ENCODE results near the gene THRB.

The THRB gene

DNA sequence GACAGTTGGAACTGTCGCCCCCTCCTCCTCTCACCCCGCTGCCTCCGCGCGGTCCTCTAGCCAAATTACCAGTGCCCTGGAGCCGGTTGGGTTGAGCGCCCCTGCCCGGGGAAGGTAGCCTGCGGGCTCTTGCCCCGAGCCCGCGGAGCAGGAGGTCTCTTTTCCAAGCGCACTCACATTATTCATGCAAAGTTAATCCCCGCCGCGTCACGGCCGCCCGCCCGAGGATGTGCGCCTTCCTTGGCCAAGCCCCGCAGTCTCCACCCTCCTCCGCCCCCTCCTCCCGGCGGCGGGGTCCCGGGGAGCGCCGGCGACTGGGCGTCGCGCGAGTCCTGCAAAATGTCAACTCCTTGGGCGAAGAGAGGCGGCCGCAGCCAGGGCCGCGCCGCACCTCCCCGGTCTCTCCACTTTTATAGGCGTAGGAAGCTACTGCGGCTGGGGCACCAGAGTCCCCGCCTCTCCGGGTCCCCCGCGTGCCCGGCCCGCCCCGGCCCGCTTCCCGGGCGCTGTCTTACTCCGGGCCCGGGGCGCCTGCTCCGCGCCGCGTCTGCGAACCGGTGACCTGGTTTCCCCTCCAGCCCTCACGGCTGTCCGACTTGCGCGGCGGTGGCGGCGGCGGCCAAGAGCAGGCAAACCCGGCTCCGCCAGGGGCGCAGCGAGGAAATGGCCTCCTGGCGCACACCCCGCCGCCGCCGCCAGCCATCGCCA, at the start of gene THRB:
Gene THRB (minus strand): TSS at position 233 of the 708 bp plus-strand sequence.
- peak; percentile 24 for DNase-seq

DNA sequence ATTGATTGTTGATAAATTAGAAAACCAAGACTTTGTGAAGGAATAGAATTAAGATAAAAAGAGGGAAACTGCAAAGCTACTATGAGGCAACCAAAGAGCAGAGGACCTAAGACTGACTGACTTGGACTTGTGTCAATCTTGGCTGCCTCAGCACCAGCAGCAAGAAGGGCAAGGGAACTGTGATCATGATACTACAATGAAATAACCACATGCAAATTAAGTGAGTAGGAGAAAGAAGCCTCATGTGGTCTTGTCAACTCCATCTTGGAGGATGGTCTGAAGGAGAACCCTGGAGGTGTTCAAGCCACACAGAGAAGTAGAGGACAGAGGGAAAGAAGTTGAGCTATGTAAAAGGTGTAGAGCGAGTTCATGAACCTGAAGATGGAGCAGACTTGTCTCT, 47.3 kb upstream of the THRB start:
- no peak for DNase-seq

DNA sequence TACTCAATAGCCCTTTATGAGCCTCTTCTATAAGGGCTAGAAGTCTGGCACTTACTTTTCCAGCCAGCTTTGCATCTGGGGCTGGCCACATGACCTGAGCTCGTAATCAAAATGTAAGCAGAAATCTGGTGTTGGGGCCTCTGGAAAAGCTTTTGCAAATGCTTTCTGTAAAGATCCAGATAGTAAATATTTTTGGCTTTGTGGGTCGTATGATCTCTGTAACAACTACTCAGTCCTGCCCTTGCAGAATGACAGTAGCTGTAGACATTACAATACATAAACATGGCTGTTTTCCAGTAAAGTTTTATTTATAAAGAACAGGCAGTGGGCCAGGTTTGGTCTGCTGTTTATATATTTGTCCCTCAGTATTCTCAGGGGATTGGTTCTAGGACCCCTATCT, 46.2 kb upstream of the THRB start:
- DNase-seq, result no peak

DNA sequence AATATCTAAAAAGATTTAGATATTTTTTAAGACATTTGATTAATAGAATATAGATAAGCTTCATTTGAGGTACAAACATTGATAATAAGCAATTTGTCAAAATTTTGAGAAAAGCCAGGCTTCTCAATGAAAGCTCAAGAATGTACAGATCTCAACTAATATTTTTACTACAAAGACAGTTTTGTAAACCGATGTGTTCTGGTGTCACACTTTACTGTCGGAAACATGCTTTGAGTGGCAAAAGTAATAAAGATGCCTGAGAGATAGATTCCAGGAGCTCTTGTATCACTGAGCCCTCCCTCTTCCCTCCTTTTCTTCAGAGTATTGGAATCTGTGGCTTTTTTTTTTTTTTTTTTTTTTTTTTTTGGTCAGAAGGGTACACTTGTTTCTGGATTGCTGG, 45.0 kb upstream of the THRB start:
- no peak for DNase-seq

DNA sequence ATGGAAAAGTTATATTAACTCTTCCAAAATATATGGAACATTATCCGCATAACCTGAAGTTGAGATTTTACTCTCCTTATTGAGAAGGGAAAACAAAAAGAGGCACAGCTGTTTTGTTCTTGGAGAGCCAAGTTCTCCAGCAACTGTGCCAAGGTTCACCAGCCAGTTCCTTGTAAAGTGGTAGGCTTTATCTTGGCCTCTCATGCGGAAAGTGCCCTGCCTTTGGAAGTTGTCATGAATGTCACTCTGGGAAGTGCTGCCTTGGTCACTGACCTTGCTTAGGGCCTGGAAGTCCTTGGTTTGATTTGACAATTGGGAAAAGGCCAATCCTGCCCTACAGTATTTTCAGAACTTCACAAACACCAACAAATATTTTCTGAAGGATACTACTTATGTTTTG, 44.2 kb upstream of the THRB start:
- no peak for DNase-seq

DNA sequence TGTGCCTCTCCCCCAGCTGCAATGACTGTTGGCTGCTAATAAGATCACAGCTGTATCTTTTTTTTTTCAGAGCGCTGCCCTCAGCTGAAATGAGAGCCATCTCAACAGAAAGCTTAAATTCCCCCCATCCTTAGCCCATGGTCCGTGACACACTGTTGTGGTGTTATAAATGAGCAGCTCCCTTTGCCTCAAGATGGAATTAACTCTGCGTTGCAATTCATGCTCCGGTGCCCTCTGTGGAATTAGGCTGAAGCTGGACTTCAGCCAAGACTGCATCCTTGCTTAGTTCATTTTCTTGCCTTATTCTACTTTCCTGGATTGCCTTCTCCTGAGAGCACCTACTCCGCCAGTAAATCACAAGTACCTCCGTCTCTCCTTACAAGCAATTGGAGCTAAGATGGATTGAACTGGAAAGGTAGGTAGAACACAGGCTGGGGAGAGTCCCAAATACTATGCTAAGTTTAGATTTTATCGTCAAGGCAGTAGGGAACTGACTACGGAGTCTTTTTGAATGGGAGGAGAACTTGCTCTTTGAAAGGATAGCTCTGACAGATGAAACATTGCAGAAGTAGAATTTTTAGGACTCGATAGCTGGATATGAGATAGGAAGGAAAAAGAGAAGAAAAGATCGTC, 39.0 kb upstream of the THRB start:
- DNase-seq, result no peak

DNA sequence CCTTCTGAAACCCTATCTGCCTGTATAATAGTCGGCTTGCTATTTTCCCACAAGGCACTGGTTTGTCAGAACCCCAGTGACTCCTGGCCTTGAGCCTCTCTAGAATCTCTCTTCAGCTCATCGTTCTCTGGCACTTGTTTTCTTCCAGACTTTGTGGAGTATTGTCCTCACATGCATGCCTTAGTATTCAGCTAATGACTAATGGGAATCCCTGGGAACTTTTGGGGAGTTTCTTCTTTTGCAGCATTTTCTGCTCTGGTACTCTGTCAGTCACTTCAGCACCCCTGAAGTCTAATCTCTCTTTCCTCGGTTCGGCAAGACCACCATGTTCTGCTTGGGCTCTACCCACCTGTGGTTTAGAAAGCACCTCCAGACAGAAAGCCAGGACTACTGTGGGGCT, 35.8 kb upstream of the THRB start:
- no peak for DNase-seq

DNA sequence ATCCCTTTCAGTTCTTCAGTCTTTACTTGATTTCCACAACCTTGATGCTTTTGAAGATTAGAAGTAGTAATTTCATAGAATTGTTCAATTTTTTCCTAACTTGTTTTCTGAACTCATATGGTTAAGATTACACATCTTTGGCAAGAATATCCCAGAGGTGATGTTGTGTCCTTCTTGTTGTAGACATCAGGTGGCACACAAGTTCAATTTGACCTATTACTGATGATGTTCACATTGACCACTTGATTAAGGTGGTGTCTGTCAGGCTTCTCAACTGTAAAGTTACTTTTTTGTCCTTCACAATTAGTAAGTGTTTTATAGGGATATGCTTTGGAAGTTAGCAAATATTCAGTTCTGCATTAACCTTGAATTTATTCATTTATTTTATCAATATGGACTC, 34.6 kb upstream of the THRB start:
- no peak for DNase-seq

DNA sequence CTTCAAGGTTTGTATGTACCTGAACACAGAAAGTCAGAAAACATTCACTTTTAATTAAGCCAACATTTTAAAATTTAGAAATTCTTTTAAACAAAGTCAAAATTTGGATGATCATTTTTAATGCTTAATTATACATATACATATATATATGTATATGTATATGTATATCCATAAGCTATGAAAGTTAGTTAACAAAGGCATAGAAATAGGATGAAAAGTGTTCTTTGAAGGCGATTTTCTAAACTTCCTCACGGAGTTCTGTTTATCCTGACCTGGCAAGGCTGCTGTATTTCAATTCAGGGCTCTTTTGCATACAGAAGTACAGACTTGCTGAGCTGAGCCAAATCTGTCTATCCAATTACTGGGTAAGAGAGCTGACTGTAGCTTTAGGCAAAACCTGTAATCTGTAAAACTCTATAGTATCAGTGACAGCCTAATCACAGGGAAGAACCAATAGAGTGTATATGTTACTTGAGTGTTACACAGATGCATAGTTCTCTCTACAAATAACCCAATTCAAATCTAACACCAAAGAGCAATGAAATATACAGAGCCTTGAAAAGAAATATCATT, 32.1 kb upstream of the THRB start:
- no peak for DNase-seq

DNA sequence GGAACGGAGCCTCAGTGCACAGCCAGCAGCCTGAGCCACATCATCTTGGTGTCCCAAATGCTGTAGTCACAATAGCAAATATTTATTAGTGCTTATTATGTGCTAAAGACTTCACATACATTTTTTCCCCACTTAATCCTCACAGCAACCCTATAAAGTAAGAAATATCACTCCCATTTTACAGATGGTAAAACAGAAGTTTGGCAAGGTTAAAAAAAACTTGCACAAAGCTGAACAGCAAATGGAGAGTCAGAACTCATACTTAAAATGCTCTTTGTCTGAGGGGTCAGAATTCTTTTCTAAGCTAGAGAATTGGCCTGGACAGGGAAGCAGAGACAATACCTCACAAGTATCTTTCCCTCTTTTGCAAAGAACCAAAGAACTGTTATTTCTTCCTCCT, 30.9 kb upstream of the THRB start:
- no peak for DNase-seq

DNA sequence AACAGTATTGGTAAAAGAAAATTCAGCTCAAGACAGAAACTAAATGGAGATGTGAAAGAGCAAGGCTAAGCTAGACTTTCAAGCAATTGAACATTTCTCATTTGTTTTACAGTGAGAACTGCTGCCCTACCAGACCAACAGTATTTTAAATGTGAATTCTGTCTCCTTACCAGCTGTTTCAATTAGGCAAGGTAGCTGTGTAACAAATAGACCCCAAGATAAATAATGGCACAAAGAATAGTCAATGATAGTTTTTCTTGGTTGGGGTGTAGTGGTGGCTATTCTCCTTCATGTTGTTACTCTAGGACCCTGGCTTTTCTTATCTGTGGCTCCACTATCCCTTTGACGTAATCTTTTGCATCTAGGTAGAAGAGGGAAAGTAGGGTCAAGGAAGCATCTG, 30.4 kb upstream of the THRB start:
- DNase-seq, result no peak

DNA sequence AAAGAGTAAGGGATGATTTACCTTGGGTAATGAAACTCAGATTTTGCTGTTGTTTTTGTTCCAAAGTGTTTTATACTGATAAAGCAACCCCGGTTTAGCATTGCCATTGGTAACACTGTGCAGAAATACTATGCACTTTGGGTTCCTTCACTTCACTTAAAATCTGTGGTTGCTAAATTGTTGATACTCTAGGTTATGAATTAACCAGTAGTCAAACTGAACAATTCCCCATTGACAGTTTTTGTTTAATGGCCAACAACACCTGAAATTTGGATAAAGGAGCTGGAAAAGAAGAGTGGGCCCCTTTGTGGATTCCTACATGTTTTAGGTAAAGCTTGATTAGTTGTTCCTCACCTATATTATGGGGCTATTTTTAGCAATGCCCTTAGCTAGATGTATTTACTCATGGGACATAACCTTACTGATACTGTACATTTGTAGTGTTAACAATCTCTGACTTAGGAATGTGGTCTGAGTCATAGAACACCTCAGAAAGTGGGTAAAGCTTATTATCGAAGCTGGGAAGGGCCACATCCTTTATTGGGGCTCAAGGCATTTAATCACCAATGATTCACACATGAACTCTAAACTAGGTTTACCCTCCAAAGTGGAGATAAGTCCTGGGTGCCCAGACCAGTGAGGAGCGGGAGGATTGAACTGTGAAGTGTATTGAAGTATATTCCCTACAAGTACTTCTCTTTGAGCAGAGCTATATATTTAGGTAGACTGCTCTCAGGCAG, 29.5 kb upstream of the THRB start:
- no peak for DNase-seq

DNA sequence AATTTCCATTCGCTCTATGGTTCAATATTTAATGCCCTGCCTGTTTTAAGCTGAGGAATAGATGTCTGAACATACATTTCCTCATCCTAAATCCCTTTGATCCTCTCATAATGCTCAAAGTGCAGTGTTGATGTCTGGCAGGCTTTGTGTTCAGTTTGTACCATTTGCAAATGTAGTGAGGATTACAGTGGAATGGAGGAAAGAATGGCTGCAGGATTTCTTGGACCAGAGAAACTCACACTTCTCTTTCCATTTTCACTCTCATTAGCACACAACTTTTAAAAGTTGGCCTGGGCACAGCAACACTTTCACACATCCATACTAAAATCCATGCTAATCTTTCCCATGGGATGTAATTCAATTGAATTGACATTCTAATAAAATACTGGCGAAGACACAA, 28.6 kb upstream of the THRB start:
- DNase-seq, result no peak

DNA sequence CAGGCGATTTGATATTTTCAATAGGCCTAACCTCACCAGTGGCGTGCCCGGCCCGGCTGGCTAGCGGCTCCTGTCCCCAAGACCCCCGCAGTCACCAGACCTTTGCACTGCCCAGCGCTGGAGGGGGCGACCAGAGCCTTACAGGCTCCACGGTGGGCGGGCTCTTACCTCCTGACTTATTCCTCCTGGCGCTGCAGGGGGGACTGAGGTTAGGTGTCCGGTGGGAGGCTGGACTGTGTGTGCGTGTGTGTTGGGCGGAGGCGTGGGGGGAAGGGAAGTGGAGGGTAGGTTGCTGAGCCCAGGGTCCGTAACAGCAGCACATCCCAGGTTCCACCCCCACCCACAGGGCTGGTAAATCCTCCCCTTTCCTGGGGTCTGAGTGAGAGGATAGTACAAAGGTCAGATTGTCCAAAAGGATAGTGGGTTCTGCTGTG, 27.5 kb upstream of the THRB start:
- DNase-seq, result no peak

DNA sequence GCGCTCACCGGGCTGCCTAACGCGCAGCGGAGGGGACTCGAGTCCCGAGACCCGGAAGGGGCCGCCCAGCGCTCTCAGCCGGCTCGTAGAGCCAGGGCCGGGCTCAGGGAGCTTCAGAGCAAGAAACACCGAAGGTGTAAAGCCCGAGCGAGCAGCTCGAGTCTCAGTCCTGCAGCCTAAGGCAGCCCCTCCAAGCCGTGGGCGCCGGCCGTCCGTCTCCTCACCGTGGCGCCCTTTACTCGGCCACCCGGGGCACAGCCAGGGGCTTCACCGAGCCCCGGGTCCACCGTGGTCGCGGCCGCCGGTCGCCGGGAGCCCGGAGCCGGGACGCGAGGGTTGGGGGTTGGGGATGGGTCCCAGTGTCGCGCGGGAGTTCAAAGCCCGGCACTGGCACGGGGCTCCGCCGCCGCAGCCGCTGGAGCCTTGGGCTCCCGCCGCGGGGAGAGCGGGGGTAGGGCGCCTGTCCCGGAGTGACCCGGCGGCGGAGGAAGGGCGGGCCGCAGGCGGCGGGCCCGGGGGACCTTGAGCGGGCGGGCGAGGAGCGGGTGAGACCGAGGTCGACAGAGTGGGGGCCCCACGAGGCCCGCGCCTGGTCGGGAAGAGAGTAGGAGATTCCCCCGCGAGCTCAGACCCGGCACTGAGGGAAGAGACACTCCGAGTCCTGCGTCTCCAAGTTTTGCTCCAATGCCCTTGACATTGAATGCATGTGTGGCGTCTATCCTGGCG, 26.9 kb upstream of the THRB start:
- DNase-seq, result peak; percentile 17

DNA sequence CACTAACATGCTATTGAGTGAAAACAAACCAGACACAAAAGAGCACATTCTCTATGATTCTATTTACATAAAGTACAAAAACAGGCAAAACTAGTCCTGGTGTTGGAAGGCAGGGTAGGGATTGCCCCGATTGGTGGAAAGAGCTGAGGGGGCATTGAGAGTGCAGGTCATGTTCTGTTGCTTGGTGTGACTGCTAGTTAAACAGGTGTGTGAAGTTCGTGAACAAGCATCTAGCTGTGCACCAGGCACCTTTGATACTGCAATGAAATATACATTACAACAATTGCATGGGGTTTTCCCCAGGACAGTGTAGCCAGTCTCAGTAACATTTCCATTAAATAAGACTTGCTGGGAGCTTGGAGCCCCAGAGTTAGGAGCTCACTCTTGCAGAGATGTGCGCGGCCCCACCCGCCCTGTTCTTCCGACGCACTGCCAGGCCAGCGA, 26.3 kb upstream of the THRB start:
- DNase-seq, result no peak

DNA sequence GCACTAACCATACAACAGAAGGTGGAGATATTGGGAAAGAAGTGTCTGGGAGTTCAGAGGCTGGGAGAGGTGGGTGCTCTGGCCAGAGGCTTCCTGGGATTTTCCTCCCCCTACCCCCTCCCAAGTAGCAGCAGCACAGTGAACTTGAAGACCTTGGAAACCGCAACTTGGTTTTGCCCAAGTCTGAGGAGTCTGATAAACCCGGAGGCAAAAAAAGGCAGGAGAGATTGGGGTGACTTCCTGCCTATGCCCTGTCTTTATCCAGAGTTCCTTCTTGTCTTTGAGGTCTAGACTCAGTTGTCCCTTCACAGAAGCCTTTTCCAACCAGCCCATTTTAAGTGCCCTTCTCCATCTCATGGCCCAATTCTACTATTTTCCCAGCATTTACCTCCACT, 25.4 kb upstream of the THRB start:
- no peak for DNase-seq

DNA sequence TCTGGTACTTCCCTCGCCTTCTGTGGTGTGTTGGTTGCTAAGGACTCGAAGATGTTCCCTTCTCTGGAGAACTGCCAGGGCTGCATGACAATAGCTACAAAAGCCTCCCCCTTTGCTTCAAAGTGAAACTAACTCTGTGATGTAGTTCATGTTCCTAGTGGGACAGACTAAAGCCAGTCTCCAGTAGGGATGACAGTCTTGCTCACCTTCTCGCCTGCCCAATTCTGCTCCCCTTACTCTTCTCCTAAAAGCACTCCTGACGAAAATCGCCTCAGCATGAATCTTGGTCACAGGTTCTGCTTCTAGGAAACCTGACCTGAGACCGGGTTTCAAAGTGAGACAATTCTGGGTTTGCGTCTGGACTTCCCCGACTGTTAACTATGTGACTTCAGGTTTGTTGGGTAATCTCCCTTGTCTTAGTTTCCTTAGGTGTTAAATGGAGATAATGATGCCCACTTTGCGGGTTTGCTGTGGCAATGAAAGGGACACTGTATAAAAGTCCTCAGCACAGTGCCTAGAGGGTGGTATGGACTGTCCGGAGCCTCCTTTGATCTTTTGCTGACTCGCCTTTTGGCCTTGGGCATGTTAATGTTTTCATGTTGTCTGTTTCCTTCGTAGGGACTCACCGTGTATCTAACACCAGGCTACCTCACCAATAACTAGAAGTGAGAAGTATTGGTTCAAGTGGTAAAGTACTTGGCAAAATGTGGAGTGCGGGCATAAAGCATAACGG, 24.9 kb upstream of the THRB start:
- no peak for DNase-seq

DNA sequence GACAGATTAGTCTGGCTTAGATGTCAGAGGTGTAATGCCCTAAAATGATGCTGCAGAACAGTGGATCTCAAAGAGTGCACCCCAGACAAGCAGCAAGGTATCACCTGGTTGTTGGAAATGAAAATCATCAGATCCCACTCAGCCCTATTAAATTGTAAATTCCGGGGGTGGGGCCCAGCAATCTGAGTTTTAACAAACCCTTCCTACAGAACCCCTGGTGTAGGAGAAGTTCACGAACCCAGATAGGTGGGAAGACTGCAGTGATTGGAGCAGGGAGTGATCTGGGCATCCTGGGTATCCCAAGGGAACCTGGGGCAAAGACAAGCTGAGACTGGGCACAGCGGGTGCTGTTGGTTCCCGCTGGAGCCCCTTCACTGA, 24.3 kb upstream of the THRB start:
- DNase-seq, result no peak

DNA sequence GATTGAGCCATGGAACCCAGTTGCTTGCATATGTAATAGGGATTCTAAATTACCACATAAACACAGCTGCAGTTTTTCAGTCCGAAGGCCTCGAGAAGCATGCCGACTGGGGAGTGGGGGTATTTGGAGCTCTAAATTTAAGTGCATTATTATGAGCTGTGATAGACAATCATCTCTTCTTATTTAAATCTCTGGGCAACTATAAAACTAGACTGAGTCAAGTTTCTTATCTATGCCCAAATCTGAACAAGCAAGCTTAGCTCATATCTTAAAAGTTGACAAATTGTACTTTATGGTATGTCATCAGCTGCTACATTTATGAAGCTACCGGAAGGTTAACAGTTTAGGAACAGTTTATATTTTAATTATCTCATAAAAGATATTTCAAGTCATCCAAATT, 19.5 kb upstream of the THRB start:
- no peak for DNase-seq

DNA sequence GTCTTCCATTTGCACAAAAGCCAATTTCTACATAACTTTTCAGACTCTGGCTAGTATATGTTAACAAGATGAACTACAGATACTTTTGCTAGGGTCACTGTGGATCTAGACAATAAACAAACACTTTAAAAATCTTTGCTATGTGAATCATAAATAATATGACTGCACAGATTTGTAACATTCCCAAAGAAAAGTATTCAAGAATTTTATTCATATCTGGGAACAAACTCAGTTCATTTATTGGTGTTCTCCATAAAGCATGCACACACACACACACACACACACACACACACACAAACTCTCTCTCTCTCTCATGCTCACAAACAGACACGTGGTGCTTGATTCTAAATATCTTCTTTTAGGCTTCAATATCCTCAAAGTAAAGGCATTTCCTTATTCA, 18.8 kb upstream of the THRB start:
- no peak for DNase-seq

DNA sequence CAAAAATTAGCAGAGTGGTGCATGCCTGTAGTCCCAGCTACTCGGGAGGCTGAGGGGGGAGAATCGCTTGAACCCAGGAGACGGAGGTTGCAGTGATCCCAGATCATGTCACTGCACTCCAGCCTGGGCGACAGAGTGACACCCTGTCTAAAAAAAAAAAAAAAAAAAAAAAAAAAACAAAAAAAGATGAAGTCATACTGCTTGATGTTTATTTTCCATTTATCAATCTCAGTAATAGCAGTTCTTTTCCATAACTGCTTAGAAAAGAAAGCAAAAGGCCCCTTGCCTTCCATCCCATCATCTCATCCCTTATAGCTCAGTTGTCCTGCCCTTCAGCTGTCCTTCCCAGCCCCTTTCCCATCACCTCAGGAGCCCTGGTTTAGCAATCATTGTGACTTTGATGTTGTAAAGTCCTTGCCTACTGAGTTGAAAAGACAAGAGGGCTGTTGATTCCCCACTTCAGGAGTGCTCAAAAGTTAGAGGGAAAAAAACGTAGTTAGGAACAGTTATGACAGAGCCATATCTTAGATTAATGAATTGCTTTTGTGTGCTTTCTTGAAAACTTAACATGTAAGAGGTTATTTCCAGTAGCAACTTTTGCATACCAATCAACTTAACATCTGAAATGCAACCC, 18.0 kb upstream of the THRB start:
- no peak for DNase-seq
